Activated T-helper 1 cell treated with anti-CD3 and anti-CD28 coated beads, Interleukin-12 subunit alpha, Interleukin-12 subunit beta, Interleukin-2, Interleukin-4 antibody, amounts not matched to agents 30 ng/mL and 10 ng/mL and 1 ng/mL, durations not matched to agents 14 hours and 24 hours and 36 hours (primary cell): ENCODE results near the gene PKN3. TPM values are rescaled to one million over a fixed set of nuclear protein-coding genes. Genes with fewer than 3 reads are reported as not detected.

Experiments
- DNase-seq: peaks from one replicate; pipeline ENCODE4 v3.0.0; 2021; ENCODE audit warnings: low spot score
- H3K27ac Mint-ChIP-seq: one replicate; pipeline ENCODE4 v1.8.0; 2021; ENCODE audit warnings: mild to moderate bottlenecking, mixed read lengths
- H3K27me3 Mint-ChIP-seq: one replicate; pipeline ENCODE4 v1.8.0; 2022; ENCODE audit warnings: mild to moderate bottlenecking, moderate library complexity, mixed read lengths; ENCODE audit not compliant: insufficient read depth
- H3K36me3 Mint-ChIP-seq: one replicate; pipeline ENCODE4 v1.8.0; 2021; ENCODE audit warnings: low read depth, mixed read lengths
- H3K4me1 Mint-ChIP-seq: one replicate; pipeline ENCODE4 v1.8.0; 2021; ENCODE audit warnings: low read depth, mixed read lengths
- H3K4me3 Mint-ChIP-seq: one replicate; pipeline ENCODE4 v1.8.0; 2021; ENCODE audit warnings: mild to moderate bottlenecking, moderate library complexity, mixed read lengths
- H3K9me3 Mint-ChIP-seq: one replicate; pipeline ENCODE4 v1.8.0; 2021; ENCODE audit warnings: mixed read lengths
- intact Hi-C: fragments of 100-400 bp; cut with micrococcal nuclease; formaldehyde crosslinking; loops from one replicate; pipeline ENCODE4 v1.15.1; 2024
- total RNA-seq: library from RNA; stranded (reverse); gene quantifications from 2 replicates; pipeline ENCODE4 v1.2.3, GENCODE V29; 2022

The PKN3 gene
- total RNA-seq, 1 donor from 2014 or later, result 17.7 TPM

- H3K27ac Mint-ChIP-seq, result no peak overlapping the region
- no peaks in the 10 kb centered on the region for H3K4me1 Mint-ChIP-seq
- no peaks in the 10 kb centered on the region for H3K9me3 Mint-ChIP-seq
- intact Hi-C loops, result no loop called here
- H3K27me3 Mint-ChIP-seq, result no peaks in the 10 kb centered on the region
- H3K4me3 Mint-ChIP-seq, result no peak overlapping the region
- H3K36me3 Mint-ChIP-seq, result no peaks in the 10 kb centered on the region
- DNase-seq, result no peak
These were observed 11.8 kb downstream of the PKN3 start for GRCh38 chr9:128713941-128714573.

GRCh38 chr9:128714586-128715435, 12.5 kb downstream of the PKN3 start:
- Mint-ChIP-seq H3K9me3 (no peaks in the 10 kb centered on the region), H3K27ac (no peak overlapping the region), H3K4me1 (no peaks in the 10 kb centered on the region), H3K27me3 (no peaks in the 10 kb centered on the region), H3K4me3 (no peak overlapping the region), H3K36me3 (no peaks in the 10 kb centered on the region)
- intact Hi-C loops, result no loop called here
- no peak for DNase-seq

- no peaks in the 10 kb centered on the region for H3K9me3 Mint-ChIP-seq
- no peaks in the 10 kb centered on the region for H3K36me3 Mint-ChIP-seq
- no peak overlapping the region for H3K27ac Mint-ChIP-seq
- no peak for DNase-seq
- H3K27me3 Mint-ChIP-seq, result no peaks in the 10 kb centered on the region
- H3K4me3 Mint-ChIP-seq, result no peak overlapping the region
- no peaks in the 10 kb centered on the region for H3K4me1 Mint-ChIP-seq
- intact Hi-C loops, result no loop called here
These were observed 13.1 kb downstream of the PKN3 start for GRCh38 chr9:128715436-128715750.

- Mint-ChIP-seq H3K4me3 (no peak overlapping the region), H3K9me3 (no peaks in the 10 kb centered on the region)
These were observed 14.4 kb downstream of the PKN3 start for GRCh38 chr9:128716581-128717254.

GRCh38 chr9:128718047-128718446, 15.7 kb downstream of the PKN3 start:
- intact Hi-C loops, result no loop called here
- Mint-ChIP-seq H3K27ac (no peak overlapping the region), H3K36me3 (peaks cover 2% of the 10 kb centered on the region), H3K9me3 (no peaks in the 10 kb centered on the region), H3K4me1 (peaks cover 10% of the 10 kb centered on the region), H3K4me3 (no peak overlapping the region), H3K27me3 (no peaks in the 10 kb centered on the region)
- no peak for DNase-seq

More at GRCh38 chr9:128716581-128717254, 14.4 kb downstream of the PKN3 start:
- H3K27ac Mint-ChIP-seq, result no peak overlapping the region
- intact Hi-C loops, result no loop called here
- peaks cover 2% of the 10 kb centered on the region for H3K36me3 Mint-ChIP-seq
- DNase-seq, result no peak
- H3K4me1 Mint-ChIP-seq, result no peaks in the 10 kb centered on the region
- H3K27me3 Mint-ChIP-seq, result no peaks in the 10 kb centered on the region

GRCh38 chr9:128718475-128718874, 16.2 kb downstream of the PKN3 start:
- H3K4me1 Mint-ChIP-seq, result peaks cover 14% of the 10 kb centered on the region
- no peak overlapping the region for H3K27ac Mint-ChIP-seq
- no peak for DNase-seq
- intact Hi-C loops, result no loop called here
- H3K27me3 Mint-ChIP-seq, result no peaks in the 10 kb centered on the region
- peaks cover 2% of the 10 kb centered on the region for H3K36me3 Mint-ChIP-seq
- H3K9me3 Mint-ChIP-seq, result no peaks in the 10 kb centered on the region
- no peak overlapping the region for H3K4me3 Mint-ChIP-seq

GRCh38 chr9:128719919-128720605, 17.8 kb downstream of the PKN3 start:
- intact Hi-C loops, result loop anchor here (10.0 kb wide), 1 partner anchor 225 kb away; the partner anchor contains the start of genes DOLK and NUP188
- Mint-ChIP-seq H3K36me3 (peaks cover 2% of the 10 kb centered on the region), H3K4me3 (no peak overlapping the region), H3K9me3 (no peaks in the 10 kb centered on the region), H3K27me3 (no peaks in the 10 kb centered on the region), H3K27ac (no peak overlapping the region), H3K4me1 (peaks cover 25% of the 10 kb centered on the region)
- DNase-seq, result no peak

GRCh38 chr9:128720841-128721486, 18.7 kb downstream of the PKN3 start:
- DNase-seq, result no peak
- Mint-ChIP-seq H3K27ac (no peak overlapping the region), H3K36me3 (peaks cover 2% of the 10 kb centered on the region), H3K9me3 (no peaks in the 10 kb centered on the region), H3K27me3 (no peaks in the 10 kb centered on the region), H3K4me3 (peak overlapping the region; percentile 54), H3K4me1 (peaks cover 33% of the 10 kb centered on the region)
- intact Hi-C loops, result loop anchor here (10.0 kb wide), 1 partner anchor 224 kb away; the partner anchor contains the start of genes DOLK and NUP188

- intact Hi-C loops, result loop anchor here (10.0 kb wide), 1 partner anchor 223 kb away; the partner anchor contains the start of genes DOLK and NUP188
- H3K4me3 Mint-ChIP-seq, result peak overlapping the region; percentile 92
- H3K4me1 Mint-ChIP-seq, result peaks cover 36% of the 10 kb centered on the region
- H3K27me3 Mint-ChIP-seq, result no peaks in the 10 kb centered on the region
- H3K27ac Mint-ChIP-seq, result no peak overlapping the region
- H3K9me3 Mint-ChIP-seq, result no peaks in the 10 kb centered on the region
- H3K36me3 Mint-ChIP-seq, result peaks cover 2% of the 10 kb centered on the region
- DNase-seq, result no peak
These were observed 19.2 kb downstream of the PKN3 start for GRCh38 chr9:128721487-128722010.

GRCh38 chr9:128722380-128723351, 20.4 kb downstream of the PKN3 start:
- peaks cover 40% of the 10 kb centered on the region for H3K4me1 Mint-ChIP-seq
- intact Hi-C loops, result loop anchor here (10.0 kb wide), 1 partner anchor 222 kb away; the partner anchor contains the start of genes DOLK and NUP188
- H3K27ac Mint-ChIP-seq, result peak overlapping the region; percentile 79
- H3K9me3 Mint-ChIP-seq, result no peaks in the 10 kb centered on the region
- H3K36me3 Mint-ChIP-seq, result peaks cover 2% of the 10 kb centered on the region
- no peaks in the 10 kb centered on the region for H3K27me3 Mint-ChIP-seq
- H3K4me3 Mint-ChIP-seq, result peak overlapping the region; percentile 92
- no peak for DNase-seq

- intact Hi-C loops, result loop anchor here (10.0 kb wide), 1 partner anchor 221 kb away; the partner anchor contains the start of genes DOLK and NUP188
- Mint-ChIP-seq H3K36me3 (peaks cover 2% of the 10 kb centered on the region), H3K27ac (peak overlapping the region; percentile 93), H3K27me3 (no peaks in the 10 kb centered on the region), H3K9me3 (no peaks in the 10 kb centered on the region), H3K4me3 (peak overlapping the region; percentile 92), H3K4me1 (peaks cover 42% of the 10 kb centered on the region)
- DNase-seq, result no peak
These were observed 21.1 kb downstream of the PKN3 start for GRCh38 chr9:128723352-128723865.
